Measurements from ENCODE around the gene LAMB2. TPM values are rescaled to one million over a fixed set of nuclear protein-coding genes. Genes with fewer than 3 reads are reported as not detected.

The LAMB2 gene
- total and polyA plus RNA-seq, 4 donors, result 153 to 616 (median 311) TPM

DNA sequence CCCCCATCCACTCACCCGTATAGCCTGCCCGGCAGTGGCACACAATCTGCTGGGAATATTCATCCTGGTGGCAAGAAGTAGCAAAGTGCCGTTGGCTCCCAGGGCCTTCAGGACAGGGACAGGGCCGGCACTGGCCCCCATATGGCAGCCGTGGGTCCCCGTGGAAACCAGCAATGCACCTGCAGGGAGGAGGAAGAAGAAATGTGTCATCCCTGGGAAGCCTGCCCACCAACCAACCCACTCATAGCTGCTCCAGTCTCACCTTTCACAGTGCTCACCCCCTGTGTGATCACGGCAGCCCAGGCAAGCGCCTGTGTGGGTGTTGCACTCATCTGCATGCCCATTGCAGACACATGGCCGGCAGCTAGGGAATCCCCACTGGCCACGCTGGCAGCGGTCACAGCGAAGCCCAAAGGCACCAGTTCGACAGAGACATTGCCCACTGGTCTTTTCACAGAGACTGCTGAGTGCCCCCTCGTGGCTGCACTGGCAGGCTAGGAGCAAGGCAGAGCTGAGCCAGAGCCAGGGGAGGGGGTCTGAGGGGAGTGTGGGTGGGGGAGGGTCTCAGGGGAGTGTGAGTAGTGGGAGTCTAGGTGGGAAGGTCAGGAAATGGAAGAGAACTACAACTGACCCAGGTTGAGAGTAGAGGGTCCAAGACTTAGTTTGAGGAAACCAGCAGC is 7.7 kb downstream of the LAMB2 start:
- Histone ChIP-seq H3K9ac (ENCODE audit: insufficient read depth in 1 of 2, low read length in 2 of 2) (no peak overlapping the region), H3K9me3 (ENCODE audit: control insufficient read depth in 4 of 4, insufficient read depth in 3 of 4, low read length in 3 of 4) (no peaks in the 10 kb centered on the region), H3K27ac (ENCODE audit: low read depth in 1 of 2, low read length in 1 of 2) (no peak overlapping the region), H3K4me1 (ENCODE audit: control insufficient read depth in 5 of 5, insufficient read depth in 5 of 5, low read length in 5 of 5) (peaks cover 0 to 4% (median 0%) of the 10 kb centered on the region in 5 donors), H3K27me3 (ENCODE audit: control insufficient read depth in 3 of 3, insufficient read depth in 3 of 3, low read length in 2 of 3) (no peaks in the 10 kb centered on the region), H3K4me3 (no peak overlapping the region), H3K36me3 (ENCODE audit: control insufficient read depth in 4 of 4, insufficient read depth in 4 of 4, low read length in 4 of 4) (peaks cover 11 to 58% (median 42%) of the 10 kb centered on the region in 4 donors)
- ATAC-seq (ENCODE audit: insufficient read depth, low FRiP score) (no peak), DNase-seq (no peak)
- no peak for TF ChIP-seq CTCF (IDR thresholded peaks at IDR 0.05; ENCODE audit: control extremely low read depth, extremely low read depth)
- 82 to 90% methylated on average over 14 of the region's 14 CpGs for WGBS, 2 donors

DNA sequence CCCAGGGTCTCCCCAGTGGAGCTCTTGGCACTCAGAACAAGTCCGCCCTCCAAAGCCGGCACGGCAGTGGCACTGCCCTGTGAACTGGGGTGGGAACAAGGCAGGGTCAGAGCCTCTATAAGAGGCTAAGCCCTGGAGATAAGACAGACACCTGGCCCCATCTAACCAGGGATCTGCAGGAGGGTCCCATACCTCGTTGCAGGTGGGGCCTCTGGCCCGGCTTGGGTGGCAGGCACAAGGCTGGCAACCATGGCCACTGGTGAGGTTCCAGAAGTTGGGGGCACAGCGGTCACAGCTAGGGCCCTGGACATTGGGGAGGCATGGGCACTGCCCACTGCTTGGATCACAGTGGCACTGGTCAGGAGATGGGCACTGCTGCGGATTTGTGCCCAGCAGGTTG is 8.6 kb downstream of the LAMB2 start:
- Histone ChIP-seq H3K9me3 (ENCODE audit: control insufficient read depth in 4 of 4, insufficient read depth in 3 of 4, low read length in 3 of 4) (no peaks in the 10 kb centered on the region), H3K27ac (ENCODE audit: low read depth in 1 of 2, low read length in 1 of 2) (no peak overlapping the region), H3K9ac (ENCODE audit: insufficient read depth in 1 of 2, low read length in 2 of 2) (no peak overlapping the region), H3K27me3 (ENCODE audit: control insufficient read depth in 3 of 3, insufficient read depth in 3 of 3, low read length in 2 of 3) (no peaks in the 10 kb centered on the region), H3K36me3 (ENCODE audit: control insufficient read depth in 4 of 4, insufficient read depth in 4 of 4, low read length in 4 of 4) (peaks cover 11 to 58% (median 39%) of the 10 kb centered on the region in 4 donors), H3K4me3 (no peak overlapping the region), H3K4me1 (ENCODE audit: control insufficient read depth in 5 of 5, insufficient read depth in 5 of 5, low read length in 5 of 5) (peaks cover 0 to 14% (median 8%) of the 10 kb centered on the region in 5 donors)
- DNase-seq, result no peak
- no peak for TF ChIP-seq CTCF (IDR thresholded peaks at IDR 0.05; ENCODE audit: control extremely low read depth, extremely low read depth)
- 91 to 98% methylated on average over 7 of the region's 7 CpGs for WGBS, 2 donors
- ATAC-seq (ENCODE audit: insufficient read depth, low FRiP score), result no peak

DNA sequence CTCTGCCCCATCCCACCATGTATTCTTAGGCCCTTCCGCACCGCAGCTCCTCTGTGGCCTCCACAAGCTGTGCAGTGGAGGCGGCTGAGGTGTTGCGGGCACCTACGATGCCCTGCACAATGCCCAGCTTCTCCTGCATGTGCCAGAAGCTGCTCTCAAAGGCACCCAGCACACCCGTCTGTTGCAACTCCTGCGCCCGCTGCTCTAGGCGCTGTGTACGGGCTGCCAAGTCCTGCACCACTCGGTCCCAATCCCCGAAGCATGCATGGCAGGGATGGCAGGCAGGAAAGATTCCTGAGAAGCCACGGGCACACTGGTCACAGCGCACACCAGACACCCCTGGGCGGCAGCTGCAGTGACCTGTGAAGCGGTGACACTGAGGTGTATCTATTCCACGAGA is 9.2 kb downstream of the LAMB2 start:
- no peaks in the 10 kb centered on the region for H3K9me3 ChIP-seq (ENCODE audit: control insufficient read depth in 4 of 4, insufficient read depth in 3 of 4, low read length in 3 of 4)
- ATAC-seq (ENCODE audit: insufficient read depth, low FRiP score), result no peak
- 94 to 98% methylated on average over 17 of the region's 17 CpGs for WGBS, 2 donors
- no peak overlapping the region for H3K27ac ChIP-seq (ENCODE audit: low read depth in 1 of 2, low read length in 1 of 2)
- H3K4me3 ChIP-seq, result no peak overlapping the region
- no peak overlapping the region for H3K9ac ChIP-seq (ENCODE audit: insufficient read depth in 1 of 2, low read length in 2 of 2)
- H3K36me3 ChIP-seq (ENCODE audit: control insufficient read depth in 4 of 4, insufficient read depth in 4 of 4, low read length in 4 of 4), result peaks cover 11 to 59% (median 39%) of the 10 kb centered on the region in 4 donors
- TF ChIP-seq CTCF (IDR thresholded peaks at IDR 0.05; ENCODE audit: control extremely low read depth, extremely low read depth), result no peak
- no peak for DNase-seq
- H3K4me1 ChIP-seq (ENCODE audit: control insufficient read depth in 5 of 5, insufficient read depth in 5 of 5, low read length in 5 of 5), result peaks cover 0 to 17% (median 8%) of the 10 kb centered on the region in 5 donors
- H3K27me3 ChIP-seq (ENCODE audit: control insufficient read depth in 3 of 3, insufficient read depth in 3 of 3, low read length in 2 of 3), result no peaks in the 10 kb centered on the region
